ENCODE measurements around the gene SOCS7. TPM values are rescaled to one million over a fixed set of nuclear protein-coding genes. Genes with fewer than 3 reads are reported as not detected.

The SOCS7 gene
- total and polyA plus RNA-seq, 2 experiments from 2014 or later: 5.0 to 29.2 TPM

DNA sequence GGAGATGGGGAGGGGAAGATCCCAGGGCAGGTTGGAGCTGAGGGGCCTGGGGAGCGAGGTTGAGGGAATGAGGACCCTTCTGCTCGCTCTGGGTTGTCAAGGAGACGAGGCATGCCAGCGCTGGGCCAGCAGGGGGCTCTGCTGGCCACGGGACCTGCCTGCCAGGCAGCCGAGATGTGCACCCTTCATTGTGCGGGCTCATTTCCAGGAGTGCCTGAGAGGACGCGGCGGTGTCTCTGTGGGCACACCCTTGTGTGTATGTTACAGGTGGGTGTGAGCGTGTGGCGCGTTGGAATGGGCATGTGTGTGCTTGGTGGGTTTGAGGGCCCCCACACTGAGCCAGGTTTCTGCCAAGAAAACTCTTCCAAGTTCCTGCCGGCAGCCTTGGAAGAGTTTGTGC, 92.5 kb downstream of the SOCS7 start:
- H3K4me3 ChIP-seq: no peak overlapping the region
- ATAC-seq: peak; percentile 78

DNA sequence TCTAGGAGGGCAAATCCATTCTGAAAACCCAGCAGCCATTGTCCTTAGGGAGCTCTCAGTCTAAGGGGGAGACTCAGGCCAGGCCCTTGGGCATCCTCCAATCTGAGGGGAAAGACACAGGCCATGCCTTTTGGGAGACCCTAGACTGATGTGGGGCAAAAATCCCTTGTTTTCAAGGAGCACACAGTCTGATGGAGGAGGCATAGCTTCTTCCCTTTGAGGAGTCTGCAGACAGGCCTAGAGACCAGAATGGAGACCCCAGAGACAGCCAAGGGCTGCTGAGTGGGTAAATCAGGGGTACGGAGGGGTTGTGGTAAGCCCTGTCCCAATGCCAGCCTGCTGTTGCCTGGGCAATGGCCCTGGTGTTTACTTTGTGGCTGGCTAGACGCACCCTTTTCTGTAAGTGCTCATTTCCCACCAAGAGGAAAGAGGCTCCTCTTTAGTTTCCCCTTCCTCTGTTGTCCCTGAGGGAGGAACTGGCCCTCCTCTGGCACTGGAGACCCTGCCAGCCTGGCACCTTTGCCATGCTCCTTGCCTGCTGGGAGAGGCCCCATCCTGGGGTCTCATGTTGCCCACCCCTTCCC, 96.0 kb downstream of the SOCS7 start:
- Histone ChIP-seq H3F3A (replicated peaks; ENCODE audit: low read depth) (peaks cover 32% of the 10 kb centered on the region), H3K27me3 (ENCODE audit: insufficient read depth) (no peaks in the 10 kb centered on the region), H3K4me2 (peak overlapping the region; percentile 58), H3K27ac (ENCODE audit: low read depth) (peak overlapping the region; percentile 84), H3K4me3 (no peak overlapping the region), H3K4me1 (ENCODE audit: insufficient read depth) (peaks cover 60% of the 10 kb centered on the region), H3K36me3 (ENCODE audit: insufficient read depth) (no peaks in the 10 kb centered on the region), H3K79me2 (replicated peaks; ENCODE audit: insufficient read depth) (peaks cover 61% of the 10 kb centered on the region), H2AFZ (no peak overlapping the region), H3K9me2 (ENCODE audit: insufficient read depth) (no peaks in the 10 kb centered on the region), H4K20me1 (replicated peaks; ENCODE audit: insufficient read depth) (no peaks in the 10 kb centered on the region)
- DNase-seq (ENCODE audit: low spot score): no peak
- Mint-ChIP-seq H3K36me3 (ENCODE audit: low read depth) (peaks cover 21% of the 10 kb centered on the region), H3K9me3 (no peaks in the 10 kb centered on the region), H3K27ac (peak overlapping the region; percentile 62; the same call in 1 of the 2 replicates), H3K4me3 (no peak overlapping the region), H3K27me3 (ENCODE audit: insufficient read depth, low read depth, poor library complexity) (peaks cover 40% of the 10 kb centered on the region), H3K4me1 (peaks cover 55% of the 10 kb centered on the region)
- no peak for ATAC-seq
- no peak for TF ChIP-seq ZNF331 (CRISPR knock-in tag; IDR thresholded peaks at IDR 0.05; ENCODE audit: low read depth)
- TF ChIP-seq, protein P1, sequence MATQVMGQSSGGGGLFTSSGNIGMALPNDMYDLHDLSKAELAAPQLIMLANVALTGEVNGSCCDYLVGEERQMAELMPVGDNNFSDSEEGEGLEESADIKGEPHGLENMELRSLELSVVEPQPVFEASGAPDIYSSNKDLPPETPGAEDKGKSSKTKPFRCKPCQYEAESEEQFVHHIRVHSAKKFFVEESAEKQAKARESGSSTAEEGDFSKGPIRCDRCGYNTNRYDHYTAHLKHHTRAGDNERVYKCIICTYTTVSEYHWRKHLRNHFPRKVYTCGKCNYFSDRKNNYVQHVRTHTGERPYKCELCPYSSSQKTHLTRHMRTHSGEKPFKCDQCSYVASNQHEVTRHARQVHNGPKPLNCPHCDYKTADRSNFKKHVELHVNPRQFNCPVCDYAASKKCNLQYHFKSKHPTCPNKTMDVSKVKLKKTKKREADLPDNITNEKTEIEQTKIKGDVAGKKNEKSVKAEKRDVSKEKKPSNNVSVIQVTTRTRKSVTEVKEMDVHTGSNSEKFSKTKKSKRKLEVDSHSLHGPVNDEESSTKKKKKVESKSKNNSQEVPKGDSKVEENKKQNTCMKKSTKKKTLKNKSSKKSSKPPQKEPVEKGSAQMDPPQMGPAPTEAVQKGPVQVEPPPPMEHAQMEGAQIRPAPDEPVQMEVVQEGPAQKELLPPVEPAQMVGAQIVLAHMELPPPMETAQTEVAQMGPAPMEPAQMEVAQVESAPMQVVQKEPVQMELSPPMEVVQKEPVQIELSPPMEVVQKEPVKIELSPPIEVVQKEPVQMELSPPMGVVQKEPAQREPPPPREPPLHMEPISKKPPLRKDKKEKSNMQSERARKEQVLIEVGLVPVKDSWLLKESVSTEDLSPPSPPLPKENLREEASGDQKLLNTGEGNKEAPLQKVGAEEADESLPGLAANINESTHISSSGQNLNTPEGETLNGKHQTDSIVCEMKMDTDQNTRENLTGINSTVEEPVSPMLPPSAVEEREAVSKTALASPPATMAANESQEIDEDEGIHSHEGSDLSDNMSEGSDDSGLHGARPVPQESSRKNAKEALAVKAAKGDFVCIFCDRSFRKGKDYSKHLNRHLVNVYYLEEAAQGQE (IDR thresholded peaks at IDR 0.05; ENCODE audit: unreplicated experiment): no peak
- TF ChIP-seq, protein P2, sequence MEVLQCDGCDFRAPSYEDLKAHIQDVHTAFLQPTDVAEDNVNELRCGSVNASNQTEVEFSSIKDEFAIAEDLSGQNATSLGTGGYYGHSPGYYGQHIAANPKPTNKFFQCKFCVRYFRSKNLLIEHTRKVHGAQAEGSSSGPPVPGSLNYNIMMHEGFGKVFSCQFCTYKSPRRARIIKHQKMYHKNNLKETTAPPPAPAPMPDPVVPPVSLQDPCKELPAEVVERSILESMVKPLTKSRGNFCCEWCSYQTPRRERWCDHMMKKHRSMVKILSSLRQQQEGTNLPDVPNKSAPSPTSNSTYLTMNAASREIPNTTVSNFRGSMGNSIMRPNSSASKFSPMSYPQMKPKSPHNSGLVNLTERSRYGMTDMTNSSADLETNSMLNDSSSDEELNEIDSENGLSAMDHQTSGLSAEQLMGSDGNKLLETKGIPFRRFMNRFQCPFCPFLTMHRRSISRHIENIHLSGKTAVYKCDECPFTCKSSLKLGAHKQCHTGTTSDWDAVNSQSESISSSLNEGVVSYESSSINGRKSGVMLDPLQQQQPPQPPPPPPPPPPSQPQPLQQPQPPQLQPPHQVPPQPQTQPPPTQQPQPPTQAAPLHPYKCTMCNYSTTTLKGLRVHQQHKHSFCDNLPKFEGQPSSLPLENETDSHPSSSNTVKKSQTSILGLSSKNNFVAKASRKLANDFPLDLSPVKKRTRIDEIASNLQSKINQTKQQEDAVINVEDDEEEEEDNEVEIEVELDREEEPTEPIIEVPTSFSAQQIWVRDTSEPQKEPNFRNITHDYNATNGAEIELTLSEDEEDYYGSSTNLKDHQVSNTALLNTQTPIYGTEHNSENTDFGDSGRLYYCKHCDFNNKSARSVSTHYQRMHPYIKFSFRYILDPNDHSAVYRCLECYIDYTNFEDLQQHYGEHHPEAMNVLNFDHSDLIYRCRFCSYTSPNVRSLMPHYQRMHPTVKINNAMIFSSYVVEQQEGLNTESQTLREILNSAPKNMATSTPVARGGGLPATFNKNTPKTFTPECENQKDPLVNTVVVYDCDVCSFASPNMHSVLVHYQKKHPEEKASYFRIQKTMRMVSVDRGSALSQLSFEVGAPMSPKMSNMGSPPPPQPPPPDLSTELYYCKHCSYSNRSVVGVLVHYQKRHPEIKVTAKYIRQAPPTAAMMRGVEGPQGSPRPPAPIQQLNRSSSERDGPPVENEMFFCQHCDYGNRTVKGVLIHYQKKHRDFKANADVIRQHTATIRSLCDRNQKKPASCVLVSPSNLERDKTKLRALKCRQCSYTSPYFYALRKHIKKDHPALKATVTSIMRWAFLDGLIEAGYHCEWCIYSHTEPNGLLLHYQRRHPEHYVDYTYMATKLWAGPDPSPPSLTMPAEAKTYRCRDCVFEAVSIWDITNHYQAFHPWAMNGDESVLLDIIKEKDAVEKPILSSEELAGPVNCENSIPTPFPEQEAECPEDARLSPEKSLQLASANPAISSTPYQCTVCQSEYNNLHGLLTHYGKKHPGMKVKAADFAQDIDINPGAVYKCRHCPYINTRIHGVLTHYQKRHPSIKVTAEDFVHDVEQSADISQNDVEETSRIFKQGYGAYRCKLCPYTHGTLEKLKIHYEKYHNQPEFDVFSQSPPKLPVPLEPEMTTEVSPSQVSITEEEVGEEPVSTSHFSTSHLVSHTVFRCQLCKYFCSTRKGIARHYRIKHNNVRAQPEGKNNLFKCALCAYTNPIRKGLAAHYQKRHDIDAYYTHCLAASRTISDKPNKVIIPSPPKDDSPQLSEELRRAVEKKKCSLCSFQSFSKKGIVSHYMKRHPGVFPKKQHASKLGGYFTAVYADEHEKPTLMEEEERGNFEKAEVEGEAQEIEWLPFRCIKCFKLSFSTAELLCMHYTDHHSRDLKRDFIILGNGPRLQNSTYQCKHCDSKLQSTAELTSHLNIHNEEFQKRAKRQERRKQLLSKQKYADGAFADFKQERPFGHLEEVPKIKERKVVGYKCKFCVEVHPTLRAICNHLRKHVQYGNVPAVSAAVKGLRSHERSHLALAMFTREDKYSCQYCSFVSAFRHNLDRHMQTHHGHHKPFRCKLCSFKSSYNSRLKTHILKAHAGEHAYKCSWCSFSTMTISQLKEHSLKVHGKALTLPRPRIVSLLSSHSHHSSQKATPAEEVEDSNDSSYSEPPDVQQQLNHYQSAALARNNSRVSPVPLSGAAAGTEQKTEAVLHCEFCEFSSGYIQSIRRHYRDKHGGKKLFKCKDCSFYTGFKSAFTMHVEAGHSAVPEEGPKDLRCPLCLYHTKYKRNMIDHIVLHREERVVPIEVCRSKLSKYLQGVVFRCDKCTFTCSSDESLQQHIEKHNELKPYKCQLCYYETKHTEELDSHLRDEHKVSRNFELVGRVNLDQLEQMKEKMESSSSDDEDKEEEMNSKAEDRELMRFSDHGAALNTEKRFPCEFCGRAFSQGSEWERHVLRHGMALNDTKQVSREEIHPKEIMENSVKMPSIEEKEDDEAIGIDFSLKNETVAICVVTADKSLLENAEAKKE (CRISPR knock-in tag; IDR thresholded peaks at IDR 0.05): no peak
- no peak for TF ChIP-seq JUNB (IDR thresholded peaks at IDR 0.05; ENCODE audit: unreplicated experiment)
- no peak for TF ChIP-seq EZH2phosphoT487 (IDR thresholded peaks at IDR 0.05; ENCODE audit: unreplicated experiment)

More for the DNA sequence above, 92.5 kb downstream of the SOCS7 start:
- Mint-ChIP-seq H3K36me3 (ENCODE audit: low read depth) (peaks cover 24% of the 10 kb centered on the region), H3K27me3 (ENCODE audit: insufficient read depth, low read depth, poor library complexity) (peaks cover 27% of the 10 kb centered on the region), H3K9me3 (no peaks in the 10 kb centered on the region), H3K4me3 (peak overlapping the region; percentile 29; the same call in 1 of the 3 replicates), H3K4me1 (peaks cover 59% of the 10 kb centered on the region), H3K27ac (peak overlapping the region; percentile 74; the same call in 1 of the 2 replicates)
- H3F3A ChIP-seq (replicated peaks; ENCODE audit: low read depth): peaks cover 25% of the 10 kb centered on the region
- peaks cover 72% of the 10 kb centered on the region for H3K4me1 ChIP-seq (ENCODE audit: insufficient read depth)
- H4K20me1 ChIP-seq (replicated peaks; ENCODE audit: insufficient read depth): peaks cover 3% of the 10 kb centered on the region; the same call in 1 of the 2 replicates
- no peak overlapping the region for H3K27ac ChIP-seq (ENCODE audit: low read depth)
- peak overlapping the region; percentile 77 for H3K4me2 ChIP-seq
- no peaks in the 10 kb centered on the region for H3K9me2 ChIP-seq (ENCODE audit: insufficient read depth)
- H3K79me2 ChIP-seq (replicated peaks; ENCODE audit: insufficient read depth): peaks cover 80% of the 10 kb centered on the region
- H3K36me3 ChIP-seq (ENCODE audit: insufficient read depth): no peaks in the 10 kb centered on the region; the same call in 1 of the 2 replicates
- no peak overlapping the region for H2AFZ ChIP-seq
- peak; percentile 87 for DNase-seq (ENCODE audit: low spot score)
- H3K27me3 ChIP-seq (ENCODE audit: insufficient read depth): no peaks in the 10 kb centered on the region
- TF ChIP-seq, protein P3, sequence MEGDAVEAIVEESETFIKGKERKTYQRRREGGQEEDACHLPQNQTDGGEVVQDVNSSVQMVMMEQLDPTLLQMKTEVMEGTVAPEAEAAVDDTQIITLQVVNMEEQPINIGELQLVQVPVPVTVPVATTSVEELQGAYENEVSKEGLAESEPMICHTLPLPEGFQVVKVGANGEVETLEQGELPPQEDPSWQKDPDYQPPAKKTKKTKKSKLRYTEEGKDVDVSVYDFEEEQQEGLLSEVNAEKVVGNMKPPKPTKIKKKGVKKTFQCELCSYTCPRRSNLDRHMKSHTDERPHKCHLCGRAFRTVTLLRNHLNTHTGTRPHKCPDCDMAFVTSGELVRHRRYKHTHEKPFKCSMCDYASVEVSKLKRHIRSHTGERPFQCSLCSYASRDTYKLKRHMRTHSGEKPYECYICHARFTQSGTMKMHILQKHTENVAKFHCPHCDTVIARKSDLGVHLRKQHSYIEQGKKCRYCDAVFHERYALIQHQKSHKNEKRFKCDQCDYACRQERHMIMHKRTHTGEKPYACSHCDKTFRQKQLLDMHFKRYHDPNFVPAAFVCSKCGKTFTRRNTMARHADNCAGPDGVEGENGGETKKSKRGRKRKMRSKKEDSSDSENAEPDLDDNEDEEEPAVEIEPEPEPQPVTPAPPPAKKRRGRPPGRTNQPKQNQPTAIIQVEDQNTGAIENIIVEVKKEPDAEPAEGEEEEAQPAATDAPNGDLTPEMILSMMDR (conservative IDR thresholded peaks at IDR 0.05; ENCODE audit: low read depth in 2 of 2): peak; percentile 70 to 98
- TF ChIP-seq POLR2AphosphoS5 (IDR thresholded peaks at IDR 0.05; ENCODE audit: low read depth): no peak; the same call in 1 of the 2 replicates
